PC-9 (cell line): ENCODE data around the gene RFX7.

Source experiments
- EZH2 ChIP-seq: fragments of 200-600 bp; sonication (generic); IDR thresholded peaks from 2 replicates; pipeline ENCODE4 v1.8.0; 2017; ENCODE audit warnings: antibody characterized with exemption, low read depth
- TF ChIP-seq, protein P1 (sequence below): fragments of 200-600 bp; sonication (generic); conservative IDR thresholded peaks from 2 replicates; pipeline ENCODE4 v1.6.1; 2017; ENCODE audit warnings: mixed run types, antibody characterized with exemption, mild to moderate bottlenecking, moderate library complexity

DNA sequence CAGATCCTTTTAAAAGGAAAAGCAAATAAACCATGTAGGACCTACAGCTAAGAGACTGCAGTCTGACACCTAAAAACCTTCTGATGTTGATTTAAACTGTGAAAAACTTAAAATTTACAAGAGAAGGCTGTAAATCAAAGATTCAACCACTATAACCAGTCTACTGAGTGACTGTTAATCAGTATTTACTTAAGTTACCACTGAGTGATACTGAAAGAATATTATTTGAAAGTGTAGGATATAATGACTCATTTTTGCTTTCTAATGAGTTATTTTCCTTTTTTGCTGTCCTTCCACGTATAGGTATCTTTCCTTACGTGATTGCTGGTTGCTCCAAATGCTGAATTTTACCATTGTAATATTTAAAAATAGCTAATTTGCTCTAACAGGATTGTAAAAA, 44.6 kb downstream of the RFX7 start:
- TF ChIP-seq, protein P1, sequence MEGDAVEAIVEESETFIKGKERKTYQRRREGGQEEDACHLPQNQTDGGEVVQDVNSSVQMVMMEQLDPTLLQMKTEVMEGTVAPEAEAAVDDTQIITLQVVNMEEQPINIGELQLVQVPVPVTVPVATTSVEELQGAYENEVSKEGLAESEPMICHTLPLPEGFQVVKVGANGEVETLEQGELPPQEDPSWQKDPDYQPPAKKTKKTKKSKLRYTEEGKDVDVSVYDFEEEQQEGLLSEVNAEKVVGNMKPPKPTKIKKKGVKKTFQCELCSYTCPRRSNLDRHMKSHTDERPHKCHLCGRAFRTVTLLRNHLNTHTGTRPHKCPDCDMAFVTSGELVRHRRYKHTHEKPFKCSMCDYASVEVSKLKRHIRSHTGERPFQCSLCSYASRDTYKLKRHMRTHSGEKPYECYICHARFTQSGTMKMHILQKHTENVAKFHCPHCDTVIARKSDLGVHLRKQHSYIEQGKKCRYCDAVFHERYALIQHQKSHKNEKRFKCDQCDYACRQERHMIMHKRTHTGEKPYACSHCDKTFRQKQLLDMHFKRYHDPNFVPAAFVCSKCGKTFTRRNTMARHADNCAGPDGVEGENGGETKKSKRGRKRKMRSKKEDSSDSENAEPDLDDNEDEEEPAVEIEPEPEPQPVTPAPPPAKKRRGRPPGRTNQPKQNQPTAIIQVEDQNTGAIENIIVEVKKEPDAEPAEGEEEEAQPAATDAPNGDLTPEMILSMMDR = no peak
- TF ChIP-seq EZH2 = no peak
